CD4-positive, alpha-beta T cell (primary cell): ENCODE results near the gene HIP1R. TPM values are rescaled to one million over a fixed set of nuclear protein-coding genes. Genes with fewer than 3 reads are reported as not detected.

Experiments
- ATAC-seq: fragments of 200-7000 bp; cut with Tn5 transposase; one replicate; pipeline ENCODE4 v1.10.0; 2022; ENCODE audit warnings: mild to moderate bottlenecking; ENCODE audit not compliant: poor library complexity
- CTCF ChIA-PET: fragments of 350-600 bp; sonication (Branson Sonifier 250); formaldehyde crosslinking; loops from one replicate; lab custom pipeline; 2021; ENCODE audit warnings: antibody characterized with exemption, inconsistent platforms; lab: Charles Lee
- POLR2A ChIA-PET: fragments of 350-600 bp; sonication (Branson Sonifier 250); formaldehyde crosslinking; loops from one replicate; lab custom pipeline; 2021; ENCODE audit warnings: antibody characterized with exemption, inconsistent platforms; lab: Charles Lee
- DNase-seq, 14 experiments: peaks; one replicate each; pipeline ENCODE4 v3.0.0-alpha.2; 2013 to 2020; ENCODE audit warnings: mixed read lengths in 2 of 14
- H3K27ac ChIP-seq, 2 donors: one replicate each; pipeline versions ENCODE4 v1.5.1 to v1.7.0; 2013; ENCODE audit warnings: low read length in 2 of 2, low read depth in 1 of 2, mild to moderate bottlenecking in 1 of 2
- H3K27me3 ChIP-seq, 2 experiments: 1 replicate in 1 of 2; 2 replicates in 1 of 2; pipeline versions ENCODE4 v1.6.1 to v1.7.0; 2013; ENCODE audit warnings: low read length in 2 of 2, control low read depth in 1 of 2, mild to moderate bottlenecking in 1 of 2, moderate library complexity in 1 of 2; ENCODE audit not compliant: insufficient read depth in 2 of 2, control insufficient read depth in 1 of 2
- H3K36me3 ChIP-seq: one replicate; pipeline ENCODE4 v1.6.1; 2013; ENCODE audit warnings: low read length, control low read depth; ENCODE audit not compliant: insufficient read depth
- H3K4me1 ChIP-seq: one replicate; pipeline ENCODE4 v1.6.1; 2013; ENCODE audit warnings: low read length, control low read depth; ENCODE audit not compliant: insufficient read depth
- H3K4me3 ChIP-seq: one replicate; pipeline ENCODE4 v1.5.1; 2013; ENCODE audit warnings: mild to moderate bottlenecking, low read length, moderate library complexity
- H3K9me3 ChIP-seq, 2 experiments: 1 replicate in 1 of 2; 2 replicates in 1 of 2; pipeline versions ENCODE4 v1.6.1 to v1.7.0; 2013; ENCODE audit warnings: low read length in 2 of 2, mild to moderate bottlenecking in 2 of 2, control low read depth in 1 of 2, moderate library complexity in 1 of 2; ENCODE audit not compliant: control insufficient read depth in 1 of 2, insufficient read depth in 1 of 2
- H3K27ac Mint-ChIP-seq: one replicate; pipeline ENCODE4 v1.8.0; 2020; ENCODE audit warnings: mixed read lengths
- H3K27me3 Mint-ChIP-seq: one replicate; pipeline ENCODE4 v1.8.0; 2021; ENCODE audit warnings: mixed read lengths
- H3K36me3 Mint-ChIP-seq: one replicate; pipeline ENCODE4 v1.8.0; 2021; ENCODE audit warnings: low read depth, mixed read lengths
- H3K4me1 Mint-ChIP-seq: one replicate; pipeline ENCODE4 v1.8.0; 2021; ENCODE audit warnings: low read depth, mixed read lengths
- H3K4me3 Mint-ChIP-seq: one replicate; pipeline ENCODE4 v1.8.0; 2020; ENCODE audit warnings: mild to moderate bottlenecking, mixed read lengths
- H3K9me3 Mint-ChIP-seq: one replicate; pipeline ENCODE4 v1.8.0; 2020; ENCODE audit warnings: mixed read lengths
- intact Hi-C, 2 experiments: fragments of 100-400 bp; cut with DNase I in 1 of 2; cut with micrococcal nuclease in 1 of 2; formaldehyde crosslinking; loops; one replicate each; pipeline versions ENCODE4 v1.15.1 to v1.9.0; 2023 to 2025; cut with DNase I, micrococcal nuclease
- total RNA-seq, 174 experiments: library from RNA in 2 of 174; stranded (reverse) in 2 of 174; gene quantifications; one replicate each; pipeline ENCODE4 v1.2.3 and lab custom pipeline; 2021 to 2026
- TF ChIP-seq, protein P1 (sequence below): fragments of 200-600 bp; IDR thresholded peaks from one replicate; pipeline ENCODE4 v1.8.0; 2022; ENCODE audit warnings: antibody characterized with exemption, mild to moderate bottlenecking

Gene HIP1R
- total RNA-seq, 2 experiments from 2014 or later = 184 to 185 TPM

GRCh38 chr12:122895704-122896636 is 60.7 kb downstream of the HIP1R start, which contains the start of gene VPS37B:
VPS37B (minus strand) TSS chr12:122896124; CDS start chr12:122896062, 62 bp downstream.
- intact Hi-C loops = no loop called here
- Histone ChIP-seq H3K36me3 (no peaks in the 10 kb centered on the region), H3K9me3 (peaks cover 0 to 3% of the 10 kb centered on the region in 2 experiments), H3K4me1 (peaks cover 68% of the 10 kb centered on the region), H3K27ac (peak within 1 kb of the TSS; percentile 83 to 85), H3K27me3 (no peaks in the 10 kb centered on the region), H3K4me3 (peak within 1 kb of the TSS; percentile 64)
- H3K27ac Mint-ChIP-seq = peak within 1 kb of the TSS; percentile 98
- TF ChIP-seq, protein P1, sequence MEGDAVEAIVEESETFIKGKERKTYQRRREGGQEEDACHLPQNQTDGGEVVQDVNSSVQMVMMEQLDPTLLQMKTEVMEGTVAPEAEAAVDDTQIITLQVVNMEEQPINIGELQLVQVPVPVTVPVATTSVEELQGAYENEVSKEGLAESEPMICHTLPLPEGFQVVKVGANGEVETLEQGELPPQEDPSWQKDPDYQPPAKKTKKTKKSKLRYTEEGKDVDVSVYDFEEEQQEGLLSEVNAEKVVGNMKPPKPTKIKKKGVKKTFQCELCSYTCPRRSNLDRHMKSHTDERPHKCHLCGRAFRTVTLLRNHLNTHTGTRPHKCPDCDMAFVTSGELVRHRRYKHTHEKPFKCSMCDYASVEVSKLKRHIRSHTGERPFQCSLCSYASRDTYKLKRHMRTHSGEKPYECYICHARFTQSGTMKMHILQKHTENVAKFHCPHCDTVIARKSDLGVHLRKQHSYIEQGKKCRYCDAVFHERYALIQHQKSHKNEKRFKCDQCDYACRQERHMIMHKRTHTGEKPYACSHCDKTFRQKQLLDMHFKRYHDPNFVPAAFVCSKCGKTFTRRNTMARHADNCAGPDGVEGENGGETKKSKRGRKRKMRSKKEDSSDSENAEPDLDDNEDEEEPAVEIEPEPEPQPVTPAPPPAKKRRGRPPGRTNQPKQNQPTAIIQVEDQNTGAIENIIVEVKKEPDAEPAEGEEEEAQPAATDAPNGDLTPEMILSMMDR = no peak
- ATAC-seq = peak; percentile 66
- peaks cover 27% of the 10 kb centered on the region for H3K36me3 Mint-ChIP-seq
- H3K4me3 Mint-ChIP-seq = peak within 1 kb of the TSS; percentile 87
- H3K27me3 Mint-ChIP-seq = no peaks in the 10 kb centered on the region
- H3K4me1 Mint-ChIP-seq = peaks cover 93% of the 10 kb centered on the region
- peak; percentile 68 to 95 (median 84) for DNase-seq
- CTCF ChIA-PET = interaction anchor here (1.1 to 1.9 kb wide), 2 partner anchors 8 to 57 kb away, joined by 3 to 7 read pairs; no protein-coding TSS in a partner anchor
- H3K9me3 Mint-ChIP-seq = no peaks in the 10 kb centered on the region
- POLR2A ChIA-PET = interaction anchor here (0.6 to 9.7 kb wide), 12 partner anchors 10 to 79 kb away, joined by 3 to 81 read pairs (median 4); partner anchors contain the start of gene OGFOD2

DNA sequence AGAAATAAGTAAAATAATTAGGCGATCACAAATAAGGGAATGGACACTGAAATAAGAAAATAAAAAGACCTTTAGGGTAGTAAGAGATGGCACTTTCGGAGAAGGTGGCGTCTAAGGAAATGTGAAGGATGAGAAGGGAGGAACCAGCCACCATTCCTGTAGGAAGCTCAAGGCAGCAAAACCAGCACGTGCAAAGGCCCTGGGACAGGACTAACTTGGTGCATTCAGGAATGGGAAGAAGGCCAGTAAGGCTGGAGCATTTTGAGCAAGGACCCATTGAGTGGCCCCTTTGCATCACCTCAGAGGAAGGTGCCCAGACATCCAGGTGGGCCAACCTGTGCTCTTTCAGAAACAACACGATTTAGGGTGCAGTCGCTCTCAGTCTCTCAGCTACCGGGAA is 61.4 kb downstream of the HIP1R start:
- H3K27me3 ChIP-seq = no peaks in the 10 kb centered on the region
- no peak for DNase-seq
- Mint-ChIP-seq H3K27me3 (no peaks in the 10 kb centered on the region), H3K4me1 (peaks cover 91% of the 10 kb centered on the region), H3K4me3 (peak overlapping the region; percentile 87), H3K36me3 (peaks cover 27% of the 10 kb centered on the region), H3K27ac (peak overlapping the region; percentile 98), H3K9me3 (no peaks in the 10 kb centered on the region)
- TF ChIP-seq, protein P1 = no peak
- POLR2A ChIA-PET = interaction anchor here (1.4 to 9.7 kb wide), 9 partner anchors 8 to 78 kb away, joined by 4 to 81 read pairs (median 13); partner anchors contain the start of genes HIP1R and OGFOD2
- CTCF ChIA-PET = interaction anchor here (1.9 kb wide), 1 partner anchor 9 kb away, joined by 7 read pairs; no protein-coding TSS in a partner anchor
- H3K9me3 ChIP-seq = peaks cover 0 to 3% of the 10 kb centered on the region in 2 experiments
- peak overlapping the region; percentile 83 to 85 for H3K27ac ChIP-seq
- H3K4me3 ChIP-seq = no peak overlapping the region
- ATAC-seq = no peak
- H3K4me1 ChIP-seq = peaks cover 73% of the 10 kb centered on the region
- intact Hi-C loops = no loop called here
- H3K36me3 ChIP-seq = no peaks in the 10 kb centered on the region

DNA sequence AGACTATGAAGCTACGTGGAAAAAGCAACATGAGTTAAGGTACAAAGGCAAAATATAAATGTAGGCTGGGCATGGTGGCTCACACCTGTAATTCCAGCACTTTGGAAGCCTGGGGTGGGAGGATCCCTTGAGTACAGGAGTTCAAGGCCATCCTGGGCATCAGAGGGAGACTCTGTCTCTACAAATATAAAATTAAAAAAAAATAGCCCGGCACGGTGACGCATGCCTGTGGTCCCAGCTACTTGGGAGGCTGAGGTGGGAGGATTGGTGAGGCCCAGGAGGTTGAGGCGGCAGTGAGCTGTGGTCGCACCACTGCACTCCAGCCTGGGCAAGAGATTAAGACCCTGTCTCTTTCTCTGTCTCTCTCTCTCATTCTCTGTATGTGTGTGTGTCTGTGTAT is 64.6 kb downstream of the HIP1R start:
- Histone ChIP-seq H3K4me3 (no peak overlapping the region), H3K4me1 (peaks cover 61% of the 10 kb centered on the region), H3K27me3 (no peaks in the 10 kb centered on the region), H3K27ac (peak overlapping the region in 1 of 2 donors; percentile 41), H3K9me3 (peaks cover 0 to 3% of the 10 kb centered on the region in 2 experiments), H3K36me3 (no peaks in the 10 kb centered on the region)
- Mint-ChIP-seq H3K9me3 (no peaks in the 10 kb centered on the region), H3K4me1 (peaks cover 71% of the 10 kb centered on the region), H3K36me3 (peaks cover 18% of the 10 kb centered on the region), H3K27me3 (no peaks in the 10 kb centered on the region), H3K4me3 (peak overlapping the region; percentile 6), H3K27ac (peak overlapping the region; percentile 98)
- DNase-seq = no peak
- CTCF ChIA-PET = no interaction called here
- POLR2A ChIA-PET = interaction anchor here (1.4 to 9.7 kb wide), 4 partner anchors 11 to 333 kb away, joined by 3 to 81 read pairs (median 16); partner anchors contain the start of genes HIP1R and MPHOSPH9
- no peak for ATAC-seq
- TF ChIP-seq, protein P1 = no peak
- intact Hi-C loops = loop anchor here (2.0 to 5.0 kb wide), 4 partner anchors 19 to 63 kb away; no protein-coding TSS in a partner anchor
